Measurements from ENCODE around the gene KAZN.

KAZN gene

GRCh38 chr1:14808768-14809167, 210.3 kb downstream of the KAZN start:
- TF ChIP-seq, protein P1, sequence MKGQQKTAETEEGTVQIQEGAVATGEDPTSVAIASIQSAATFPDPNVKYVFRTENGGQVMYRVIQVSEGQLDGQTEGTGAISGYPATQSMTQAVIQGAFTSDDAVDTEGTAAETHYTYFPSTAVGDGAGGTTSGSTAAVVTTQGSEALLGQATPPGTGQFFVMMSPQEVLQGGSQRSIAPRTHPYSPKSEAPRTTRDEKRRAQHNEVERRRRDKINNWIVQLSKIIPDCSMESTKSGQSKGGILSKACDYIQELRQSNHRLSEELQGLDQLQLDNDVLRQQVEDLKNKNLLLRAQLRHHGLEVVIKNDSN (IDR thresholded peaks at IDR 0.05): no peak
- no peak for TF ChIP-seq TAF1 (IDR thresholded peaks at IDR 0.05; ENCODE audit: low read depth)
- no peak for TF ChIP-seq CEBPB (IDR thresholded peaks at IDR 0.05)
- TF ChIP-seq ZBTB7A (IDR thresholded peaks at IDR 0.05; ENCODE audit: low read depth): no peak
- TF ChIP-seq EP300 (IDR thresholded peaks at IDR 0.05; ENCODE audit: borderline replicate concordance): no peak
- no peak for TF ChIP-seq RAD21 (IDR thresholded peaks at IDR 0.05; ENCODE audit: low read depth)
- no peak for TF ChIP-seq FOXM1 (IDR thresholded peaks at IDR 0.05; ENCODE audit: borderline replicate concordance, low read depth)
- TF ChIP-seq, protein P2, sequence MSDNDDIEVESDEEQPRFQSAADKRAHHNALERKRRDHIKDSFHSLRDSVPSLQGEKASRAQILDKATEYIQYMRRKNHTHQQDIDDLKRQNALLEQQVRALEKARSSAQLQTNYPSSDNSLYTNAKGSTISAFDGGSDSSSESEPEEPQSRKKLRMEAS (IDR thresholded peaks at IDR 0.05): no peak
- no peak for TF ChIP-seq TCF12 (IDR thresholded peaks at IDR 0.05; ENCODE audit: low read depth)
- no peak for TF ChIP-seq TEAD4 (IDR thresholded peaks at IDR 0.05)
- TF ChIP-seq CREB1 (IDR thresholded peaks at IDR 0.05; ENCODE audit: low read depth): no peak
- no peak for TF ChIP-seq YY1 (IDR thresholded peaks at IDR 0.05; ENCODE audit: low read depth)
- TF ChIP-seq, protein P3, sequence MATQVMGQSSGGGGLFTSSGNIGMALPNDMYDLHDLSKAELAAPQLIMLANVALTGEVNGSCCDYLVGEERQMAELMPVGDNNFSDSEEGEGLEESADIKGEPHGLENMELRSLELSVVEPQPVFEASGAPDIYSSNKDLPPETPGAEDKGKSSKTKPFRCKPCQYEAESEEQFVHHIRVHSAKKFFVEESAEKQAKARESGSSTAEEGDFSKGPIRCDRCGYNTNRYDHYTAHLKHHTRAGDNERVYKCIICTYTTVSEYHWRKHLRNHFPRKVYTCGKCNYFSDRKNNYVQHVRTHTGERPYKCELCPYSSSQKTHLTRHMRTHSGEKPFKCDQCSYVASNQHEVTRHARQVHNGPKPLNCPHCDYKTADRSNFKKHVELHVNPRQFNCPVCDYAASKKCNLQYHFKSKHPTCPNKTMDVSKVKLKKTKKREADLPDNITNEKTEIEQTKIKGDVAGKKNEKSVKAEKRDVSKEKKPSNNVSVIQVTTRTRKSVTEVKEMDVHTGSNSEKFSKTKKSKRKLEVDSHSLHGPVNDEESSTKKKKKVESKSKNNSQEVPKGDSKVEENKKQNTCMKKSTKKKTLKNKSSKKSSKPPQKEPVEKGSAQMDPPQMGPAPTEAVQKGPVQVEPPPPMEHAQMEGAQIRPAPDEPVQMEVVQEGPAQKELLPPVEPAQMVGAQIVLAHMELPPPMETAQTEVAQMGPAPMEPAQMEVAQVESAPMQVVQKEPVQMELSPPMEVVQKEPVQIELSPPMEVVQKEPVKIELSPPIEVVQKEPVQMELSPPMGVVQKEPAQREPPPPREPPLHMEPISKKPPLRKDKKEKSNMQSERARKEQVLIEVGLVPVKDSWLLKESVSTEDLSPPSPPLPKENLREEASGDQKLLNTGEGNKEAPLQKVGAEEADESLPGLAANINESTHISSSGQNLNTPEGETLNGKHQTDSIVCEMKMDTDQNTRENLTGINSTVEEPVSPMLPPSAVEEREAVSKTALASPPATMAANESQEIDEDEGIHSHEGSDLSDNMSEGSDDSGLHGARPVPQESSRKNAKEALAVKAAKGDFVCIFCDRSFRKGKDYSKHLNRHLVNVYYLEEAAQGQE (IDR thresholded peaks at IDR 0.05; ENCODE audit: low read depth): no peak
- no peak for TF ChIP-seq EGR1 (IDR thresholded peaks at IDR 0.05)

DNA sequence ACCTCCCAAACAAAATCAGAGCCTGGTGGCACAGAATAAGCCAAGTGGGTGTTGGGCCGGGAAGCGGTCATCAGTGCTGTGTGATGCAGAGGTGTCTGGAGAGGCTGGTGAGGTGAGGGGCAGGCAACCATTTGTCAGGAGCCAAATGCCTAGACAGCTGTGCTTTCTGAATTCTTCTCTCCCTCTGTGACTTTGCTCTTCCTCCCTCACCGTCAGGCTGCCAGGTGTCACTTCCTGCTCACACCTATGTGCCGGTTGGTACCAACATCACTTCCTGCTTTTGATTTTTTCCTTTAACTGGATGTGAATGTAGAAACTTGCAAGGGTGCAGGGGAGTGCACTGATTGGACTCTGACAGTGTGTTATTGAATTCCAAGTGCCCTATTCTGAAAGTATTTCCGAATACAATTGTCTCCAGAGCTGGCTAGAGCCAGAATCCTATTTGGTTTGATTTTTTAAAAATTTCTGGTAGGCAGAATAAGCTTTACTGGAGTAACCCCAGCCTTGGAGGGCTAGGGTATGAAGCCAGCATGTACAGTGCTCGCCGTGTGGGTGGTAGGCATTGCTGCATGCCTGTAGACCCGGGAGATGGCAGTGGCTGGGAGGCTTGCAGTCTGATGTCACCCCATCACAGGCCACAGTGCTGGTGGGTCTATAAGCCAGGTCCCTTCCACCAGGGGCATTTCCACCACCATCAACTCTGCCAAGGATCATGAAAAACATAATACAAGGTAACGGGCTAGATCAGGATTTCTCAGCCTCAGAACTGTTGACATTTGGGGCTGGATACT, 210.9 kb downstream of the KAZN start:
- TF ChIP-seq NFIC (IDR thresholded peaks at IDR 0.05) (no peak), YY1 (IDR thresholded peaks at IDR 0.05; ENCODE audit: low read depth) (no peak)
- TF ChIP-seq, protein P3 (IDR thresholded peaks at IDR 0.05; ENCODE audit: low read depth): no peak

DNA sequence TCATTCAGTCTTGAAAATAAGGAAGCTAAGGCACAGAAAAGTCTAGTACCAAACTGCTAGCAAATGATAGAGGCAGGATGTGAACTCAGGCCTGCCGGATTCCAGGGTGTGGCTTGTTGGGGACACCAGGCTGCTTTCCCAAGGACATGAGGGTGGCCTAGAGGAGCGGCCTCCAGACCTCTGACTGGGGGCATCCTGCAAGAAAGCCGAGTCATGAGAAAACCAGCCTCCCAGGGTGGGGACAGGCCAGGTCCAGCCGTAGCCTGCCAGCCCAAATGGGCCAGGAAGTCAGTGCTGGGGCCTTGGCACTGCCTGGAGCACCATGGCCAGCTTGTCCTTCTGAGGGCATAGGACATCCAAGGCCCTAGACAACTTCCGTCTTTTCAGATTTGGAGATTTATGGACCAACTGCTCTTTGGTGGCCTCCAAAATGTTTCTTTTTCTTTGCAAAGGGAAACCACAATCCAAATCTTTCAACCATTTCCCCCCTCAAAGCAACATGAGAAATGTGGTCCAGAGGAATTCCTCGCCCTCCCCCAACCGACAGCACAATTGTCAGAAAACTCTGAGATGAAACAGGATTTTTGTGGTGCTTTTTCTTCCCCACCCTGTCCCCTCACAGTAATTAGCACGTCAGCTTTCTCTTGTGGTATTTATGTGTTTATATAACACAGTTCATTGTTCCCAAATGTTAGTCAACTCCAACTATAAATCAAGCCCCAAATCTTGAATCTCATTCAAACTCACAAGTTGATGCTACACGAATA, 212.3 kb downstream of the KAZN start:
- TF ChIP-seq ZBTB7A (IDR thresholded peaks at IDR 0.05; ENCODE audit: low read depth): no peak
- no peak for TF ChIP-seq EP300 (IDR thresholded peaks at IDR 0.05; ENCODE audit: borderline replicate concordance)
- no peak for TF ChIP-seq EGR1 (IDR thresholded peaks at IDR 0.05)
- TF ChIP-seq, protein P2 (IDR thresholded peaks at IDR 0.05): no peak
- TF ChIP-seq CREB1 (IDR thresholded peaks at IDR 0.05; ENCODE audit: low read depth): no peak
- TF ChIP-seq RAD21 (IDR thresholded peaks at IDR 0.05; ENCODE audit: low read depth): no peak
- TF ChIP-seq TEAD4 (IDR thresholded peaks at IDR 0.05): no peak
- no peak for TF ChIP-seq YY1 (IDR thresholded peaks at IDR 0.05; ENCODE audit: low read depth)
- no peak for TF ChIP-seq TCF12 (IDR thresholded peaks at IDR 0.05; ENCODE audit: low read depth)
- no peak for TF ChIP-seq NFIC (IDR thresholded peaks at IDR 0.05)

- TF ChIP-seq FOXM1 (IDR thresholded peaks at IDR 0.05; ENCODE audit: borderline replicate concordance, low read depth): no peak
- TF ChIP-seq YY1 (IDR thresholded peaks at IDR 0.05; ENCODE audit: low read depth): no peak
- no peak for TF ChIP-seq CEBPB (IDR thresholded peaks at IDR 0.05)
- TF ChIP-seq TEAD4 (IDR thresholded peaks at IDR 0.05): no peak
- TF ChIP-seq RAD21 (IDR thresholded peaks at IDR 0.05; ENCODE audit: low read depth): no peak
- TF ChIP-seq EGR1 (IDR thresholded peaks at IDR 0.05): no peak
- TF ChIP-seq, protein P1 (IDR thresholded peaks at IDR 0.05): no peak
- no peak for TF ChIP-seq TCF12 (IDR thresholded peaks at IDR 0.05; ENCODE audit: low read depth)
- no peak for TF ChIP-seq ZBTB7A (IDR thresholded peaks at IDR 0.05; ENCODE audit: low read depth)
- TF ChIP-seq CREB1 (IDR thresholded peaks at IDR 0.05; ENCODE audit: low read depth): no peak
- TF ChIP-seq, protein P2 (IDR thresholded peaks at IDR 0.05): no peak
- TF ChIP-seq, protein P3 (IDR thresholded peaks at IDR 0.05; ENCODE audit: low read depth): no peak
- TF ChIP-seq TAF1 (IDR thresholded peaks at IDR 0.05; ENCODE audit: low read depth): no peak
- TF ChIP-seq NFIC (IDR thresholded peaks at IDR 0.05): no peak
- no peak for TF ChIP-seq EP300 (IDR thresholded peaks at IDR 0.05; ENCODE audit: borderline replicate concordance)
Measured at GRCh38 chr1:14811573-14811972, 213.1 kb downstream of the KAZN start.
